GM12864 (cell line): ENCODE results near the gene HIGD1A.

Experiments
- DNase-seq: peaks from one replicate; pipeline ENCODE4 v3.0.0-alpha.2; 2011; ENCODE audit warnings: low read depth
- H3K4me3 ChIP-seq: 2 replicates; pipeline ENCODE4 v1.5.1; 2011; ENCODE audit warnings: mild to moderate bottlenecking, low read depth, low read length, control low read depth
- CTCF ChIP-seq: IDR thresholded peaks from 2 replicates; pipeline ENCODE4 v1.5.1; 2011; ENCODE audit warnings: low read depth, mild to moderate bottlenecking, moderate library complexity, low read length, control low read depth, inconsistent platforms; ENCODE audit errors: missing control alignments

Gene HIGD1A

DNA sequence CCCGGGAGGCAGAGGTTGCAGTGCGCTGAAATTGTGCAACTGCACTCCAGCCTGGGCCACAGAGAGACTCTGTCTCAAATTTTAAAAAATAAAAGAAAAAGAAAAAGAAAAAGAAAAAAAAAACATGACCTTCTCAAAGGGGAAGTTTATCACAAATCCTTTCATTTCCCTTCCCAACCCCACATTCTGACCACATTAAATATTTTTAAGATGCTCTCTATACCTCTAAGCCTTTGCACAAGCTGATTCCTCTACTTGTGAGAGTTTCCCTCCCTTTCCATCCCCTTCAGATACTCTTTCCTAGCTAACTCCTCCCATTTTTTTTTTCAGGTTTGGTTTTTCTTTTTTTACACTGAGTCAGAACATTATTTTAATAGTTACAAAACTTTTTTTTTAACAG is 4.0 kb downstream of the HIGD1A start:
- DNase-seq = no peak
- TF ChIP-seq CTCF = no peak

GRCh38 chr3:42799376-42799775 is 4.9 kb downstream of the HIGD1A start:
- no peak for DNase-seq
- TF ChIP-seq CTCF = no peak
- no peak overlapping the region for H3K4me3 ChIP-seq

More for the DNA sequence above, 4.0 kb downstream of the HIGD1A start:
- no peak overlapping the region for H3K4me3 ChIP-seq

DNA sequence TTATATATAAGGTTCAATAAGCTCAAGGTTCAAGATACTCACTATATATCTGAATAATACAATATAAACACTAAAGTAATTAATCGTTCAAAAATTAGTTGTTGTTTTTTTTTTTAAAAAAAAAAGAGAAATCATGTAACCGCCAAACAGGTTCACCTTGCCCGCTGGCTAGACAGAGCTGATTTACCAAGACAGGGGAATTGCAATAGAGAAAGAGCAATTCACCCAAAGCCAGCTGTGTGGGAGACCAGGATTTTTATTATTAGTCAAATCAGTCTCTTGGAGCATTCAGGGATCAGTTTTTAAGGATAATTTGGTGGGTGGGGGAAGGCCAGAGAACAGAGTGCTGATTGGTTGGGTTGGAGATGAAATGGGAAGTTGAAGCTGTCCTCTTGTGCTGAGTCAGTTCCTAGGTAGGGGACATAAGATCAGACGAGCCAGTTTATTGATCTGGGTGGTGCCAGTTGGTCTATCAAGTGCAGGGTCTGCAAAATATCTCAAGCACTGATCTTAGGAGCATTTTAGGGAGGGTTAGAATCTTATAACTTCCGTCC is 7.9 kb downstream of the HIGD1A start:
- DNase-seq = no peak
- no peak for TF ChIP-seq CTCF
- no peak overlapping the region for H3K4me3 ChIP-seq

DNA sequence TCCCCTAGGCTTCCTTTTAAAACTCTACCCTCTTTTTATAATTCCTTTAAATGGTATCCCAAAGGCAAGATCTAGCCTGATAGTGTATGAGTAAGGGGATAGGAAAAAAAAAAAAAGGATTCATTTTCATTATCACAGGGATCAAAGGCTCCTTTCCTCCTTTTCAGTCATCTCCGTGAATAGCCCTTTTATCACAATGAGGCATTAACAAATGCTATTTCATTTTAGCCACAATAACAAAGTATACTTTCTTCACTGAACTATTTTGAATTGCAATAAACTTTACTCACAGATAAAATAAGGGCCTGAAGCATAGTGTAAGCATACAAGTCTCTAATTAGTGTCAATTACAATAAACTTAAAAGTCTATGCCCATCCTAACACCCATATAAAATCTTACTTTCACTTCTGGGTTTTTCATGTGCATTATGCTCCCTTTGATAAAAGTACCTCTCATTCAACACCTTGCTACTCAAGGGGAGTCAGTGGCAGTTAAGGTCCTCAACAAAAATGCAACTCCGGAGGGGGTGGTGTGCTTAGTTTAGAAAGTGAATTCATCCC is 8.6 kb downstream of the HIGD1A start:
- H3K4me3 ChIP-seq = no peak overlapping the region
- no peak for DNase-seq
- no peak for TF ChIP-seq CTCF

DNA sequence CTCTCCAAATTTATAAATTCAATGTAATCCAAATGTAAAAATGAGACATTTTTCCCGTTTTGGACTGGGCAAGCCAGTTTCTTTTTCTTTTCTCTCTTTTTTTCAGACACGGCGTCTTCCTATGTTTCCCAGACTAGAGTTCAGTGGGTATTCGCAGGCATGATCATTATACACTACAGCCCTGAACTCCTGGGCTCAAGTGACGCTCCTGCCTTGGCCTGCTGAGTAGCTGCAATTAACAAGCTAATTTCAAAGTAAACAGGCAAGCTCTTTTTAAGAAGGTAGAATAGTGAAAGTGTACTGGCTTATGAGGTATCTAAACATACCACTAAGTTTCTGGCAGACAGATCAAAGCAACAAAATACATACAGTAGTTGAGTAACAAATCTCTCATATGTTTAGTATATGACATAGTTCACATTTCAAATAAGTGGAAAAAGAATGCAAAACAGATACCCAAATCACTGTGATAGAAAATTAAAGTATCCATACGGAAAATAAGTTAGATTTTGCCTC is 13.5 kb downstream of the HIGD1A start:
- no peak for TF ChIP-seq CTCF
- H3K4me3 ChIP-seq = no peak overlapping the region
- DNase-seq = no peak

GRCh38 chr3:42786631-42787030 is 17.7 kb downstream of the HIGD1A start:
- no peak overlapping the region for H3K4me3 ChIP-seq
- TF ChIP-seq CTCF = no peak
- no peak for DNase-seq

- TF ChIP-seq CTCF = no peak
- DNase-seq = no peak
- no peak overlapping the region for H3K4me3 ChIP-seq
Measured at GRCh38 chr3:42786212-42786611, 18.1 kb downstream of the HIGD1A start.
